ENCODE measurements around the gene MAP4K4. TPM values are rescaled to one million over a fixed set of nuclear protein-coding genes. Genes with fewer than 3 reads are reported as not detected.

Gene MAP4K4
- total and polyA plus RNA-seq, 2 of the 4 experiments (the other 2 are of a cell fraction) = 89.4 to 124 TPM

DNA sequence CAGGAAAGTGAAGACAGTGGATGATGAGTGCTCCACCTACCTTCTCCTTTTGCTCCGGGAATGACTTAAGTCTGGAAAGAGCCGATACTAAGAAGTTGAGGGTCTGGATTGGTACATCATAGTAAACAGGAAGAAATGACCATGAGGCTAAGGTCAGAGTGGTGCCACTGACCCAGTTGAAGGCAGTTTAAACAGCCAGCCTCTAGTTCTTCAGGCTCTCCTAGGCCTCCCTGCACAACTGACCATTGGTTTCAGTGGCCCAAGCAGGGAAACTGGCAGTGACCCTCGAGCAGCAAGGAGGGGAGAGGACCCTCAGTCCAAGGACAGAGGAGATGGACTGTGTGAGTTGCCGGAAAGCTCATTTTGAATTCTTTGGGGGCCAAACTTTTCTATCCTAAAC is 119.1 kb downstream of the MAP4K4 start:
- H3K4me1 ChIP-seq (ENCODE audit: control insufficient read depth, insufficient read depth, low read length) = peaks cover 31% of the 10 kb centered on the region
- no peak overlapping the region for H3K27ac ChIP-seq (ENCODE audit: insufficient read depth, low read length)
- H2AK9ac ChIP-seq (replicated peaks; ENCODE audit: low read depth, low read length, poor library complexity) = peak overlapping the region; percentile 19
- H3K4ac ChIP-seq (ENCODE audit: low read depth, low read length) = peak overlapping the region; percentile 6; the same call in 1 of the 2 replicates
- H3K23ac ChIP-seq (ENCODE audit: low read depth, low read length) = no peak overlapping the region
- H3K27me3 ChIP-seq (ENCODE audit: control insufficient read depth, insufficient read depth, low read length) = no peaks in the 10 kb centered on the region
- no peak overlapping the region for H2BK120ac ChIP-seq (ENCODE audit: low read depth, low read length)
- no peaks in the 10 kb centered on the region for H3K9me3 ChIP-seq (ENCODE audit: control insufficient read depth, insufficient read depth, low read length)
- in situ Hi-C loops (cut with MboI; ENCODE audit: low sequenced_read_pairs) = no loop called here
- no peak overlapping the region for H3K9ac ChIP-seq (ENCODE audit: low read depth, low read length)
- no peak overlapping the region for H2BK5ac ChIP-seq (ENCODE audit: low read depth, low read length, poor library complexity, severe bottlenecking)
- dilution Hi-C loops (cut with HindIII; ENCODE audit: low sequenced_read_pairs, unreplicated experiment) = no loop called here
- ChIA-PET POLR2A (ENCODE audit: unreplicated experiment) (no interaction called here), CTCF (interaction anchor here (0.6 kb wide), 1 partner anchor 8 kb away, joined by 4 read pairs; no protein-coding TSS in a partner anchor)
- intact Hi-C loops (cut with micrococcal nuclease) = loop anchor here (5.0 kb wide), 1 partner anchor 39 kb away; no protein-coding TSS in a partner anchor
- H3K18ac ChIP-seq (ENCODE audit: low read depth, low read length) = no peak overlapping the region
- peaks cover 94% of the 10 kb centered on the region for H4K20me1 ChIP-seq (ENCODE audit: insufficient read depth, low read length)
- no peak overlapping the region for H3K4me2 ChIP-seq (ENCODE audit: low read depth, low read length)
- H2BK15ac ChIP-seq (ENCODE audit: low read depth, low read length) = no peak overlapping the region
- H2AFZ ChIP-seq (replicated peaks; ENCODE audit: low read length, poor library complexity) = no peak overlapping the region
- peak overlapping the region; percentile 65 for H2AK5ac ChIP-seq (ENCODE audit: low read depth, low read length)
- H3K9me1 ChIP-seq (ENCODE audit: insufficient read depth, low read length) = peaks cover 39% of the 10 kb centered on the region
- H3K14ac ChIP-seq (replicated peaks; ENCODE audit: low read depth, low read length) = no peak overlapping the region; the same call in 1 of the 2 replicates
- no peak overlapping the region for H3K4me3 ChIP-seq (ENCODE audit: insufficient read depth, low read depth, low read length)
- no TSS peak for BruUV-seq (replicated peaks)
- H3K36me3 ChIP-seq (ENCODE audit: control insufficient read depth, insufficient read depth, low read length) = no peaks in the 10 kb centered on the region
- no peak overlapping the region for H2BK20ac ChIP-seq (ENCODE audit: low read depth, low read length)
- H4K8ac ChIP-seq (ENCODE audit: low read depth in 2 of 2, low read length in 2 of 2) = 0 out of 4 replicates have a peak overlapping the region, but pooled peaks of 1 of the 2 experiments have one; percentile 3
- no peak overlapping the region for H4K5ac ChIP-seq (ENCODE audit: low read depth, low read length)
- ATAC-seq (ENCODE audit: low read depth) (no peak), DNase-seq (no peak)
- no CpG with 5 or more reads among the region's 4 CpGs for WGBS, 2 experiments (ENCODE audit: extremely low coverage in 2 of 2, insufficient read length in 1 of 2)
- no peak overlapping the region for H3K56ac ChIP-seq (ENCODE audit: extremely low read depth, insufficient read depth, low read length)
- peaks cover 14 to 91% of the 10 kb centered on the region in 2 experiments for H3K79me1 ChIP-seq (ENCODE audit: low read depth in 1 of 2, low read length in 2 of 2)
- TF ChIP-seq RFX5 (IDR thresholded peaks at IDR 0.05; ENCODE audit: low read depth, low read length) (no peak), RCOR1 (IDR thresholded peaks at IDR 0.05; ENCODE audit: insufficient replicate concordance, low read length) (no peak), MAFK (IDR thresholded peaks at IDR 0.05; ENCODE audit: low read depth, low read length) (no peak), BHLHE40 (IDR thresholded peaks at IDR 0.05; ENCODE audit: low read depth, low read length) (no peak), RAD21 (IDR thresholded peaks at IDR 0.05; ENCODE audit: low read length) (no peak), CHD1 (IDR thresholded peaks at IDR 0.05; ENCODE audit: low read depth, low read length) (no peak), FOS (IDR thresholded peaks at IDR 0.05; ENCODE audit: low read depth, low read length) (no peak), POLR2A (IDR thresholded peaks at IDR 0.05; ENCODE audit: low read depth, low read length) (no peak), SMC3 (IDR thresholded peaks at IDR 0.05; ENCODE audit: low read depth, low read length) (no peak), CEBPB (IDR thresholded peaks at IDR 0.05; ENCODE audit: low read depth, low read length) (no peak), NFE2L2 (IDR thresholded peaks at IDR 0.05; ENCODE audit: low read depth, low read length) (no peak)
- TF ChIP-seq, protein P1, sequence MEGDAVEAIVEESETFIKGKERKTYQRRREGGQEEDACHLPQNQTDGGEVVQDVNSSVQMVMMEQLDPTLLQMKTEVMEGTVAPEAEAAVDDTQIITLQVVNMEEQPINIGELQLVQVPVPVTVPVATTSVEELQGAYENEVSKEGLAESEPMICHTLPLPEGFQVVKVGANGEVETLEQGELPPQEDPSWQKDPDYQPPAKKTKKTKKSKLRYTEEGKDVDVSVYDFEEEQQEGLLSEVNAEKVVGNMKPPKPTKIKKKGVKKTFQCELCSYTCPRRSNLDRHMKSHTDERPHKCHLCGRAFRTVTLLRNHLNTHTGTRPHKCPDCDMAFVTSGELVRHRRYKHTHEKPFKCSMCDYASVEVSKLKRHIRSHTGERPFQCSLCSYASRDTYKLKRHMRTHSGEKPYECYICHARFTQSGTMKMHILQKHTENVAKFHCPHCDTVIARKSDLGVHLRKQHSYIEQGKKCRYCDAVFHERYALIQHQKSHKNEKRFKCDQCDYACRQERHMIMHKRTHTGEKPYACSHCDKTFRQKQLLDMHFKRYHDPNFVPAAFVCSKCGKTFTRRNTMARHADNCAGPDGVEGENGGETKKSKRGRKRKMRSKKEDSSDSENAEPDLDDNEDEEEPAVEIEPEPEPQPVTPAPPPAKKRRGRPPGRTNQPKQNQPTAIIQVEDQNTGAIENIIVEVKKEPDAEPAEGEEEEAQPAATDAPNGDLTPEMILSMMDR (conservative IDR thresholded peaks at IDR 0.05; ENCODE audit: low read depth, low read length) = no peak
- TF ChIP-seq, protein P2, sequence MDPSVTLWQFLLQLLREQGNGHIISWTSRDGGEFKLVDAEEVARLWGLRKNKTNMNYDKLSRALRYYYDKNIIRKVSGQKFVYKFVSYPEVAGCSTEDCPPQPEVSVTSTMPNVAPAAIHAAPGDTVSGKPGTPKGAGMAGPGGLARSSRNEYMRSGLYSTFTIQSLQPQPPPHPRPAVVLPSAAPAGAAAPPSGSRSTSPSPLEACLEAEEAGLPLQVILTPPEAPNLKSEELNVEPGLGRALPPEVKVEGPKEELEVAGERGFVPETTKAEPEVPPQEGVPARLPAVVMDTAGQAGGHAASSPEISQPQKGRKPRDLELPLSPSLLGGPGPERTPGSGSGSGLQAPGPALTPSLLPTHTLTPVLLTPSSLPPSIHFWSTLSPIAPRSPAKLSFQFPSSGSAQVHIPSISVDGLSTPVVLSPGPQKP (IDR thresholded peaks at IDR 0.05; ENCODE audit: borderline replicate concordance, low read depth, low read length) = no peak
- TF ChIP-seq, protein P3, sequence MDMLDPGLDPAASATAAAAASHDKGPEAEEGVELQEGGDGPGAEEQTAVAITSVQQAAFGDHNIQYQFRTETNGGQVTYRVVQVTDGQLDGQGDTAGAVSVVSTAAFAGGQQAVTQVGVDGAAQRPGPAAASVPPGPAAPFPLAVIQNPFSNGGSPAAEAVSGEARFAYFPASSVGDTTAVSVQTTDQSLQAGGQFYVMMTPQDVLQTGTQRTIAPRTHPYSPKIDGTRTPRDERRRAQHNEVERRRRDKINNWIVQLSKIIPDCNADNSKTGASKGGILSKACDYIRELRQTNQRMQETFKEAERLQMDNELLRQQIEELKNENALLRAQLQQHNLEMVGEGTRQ (IDR thresholded peaks at IDR 0.05; ENCODE audit: low read depth, low read length) = no peak
- no peak overlapping the region for H4K91ac ChIP-seq (ENCODE audit: insufficient read depth, low read depth, low read length)
